OCI-LY7 (cell line): Measurements from ENCODE around the gene SLC16A11. TPM values are rescaled to one million over a fixed set of nuclear protein-coding genes. Genes with fewer than 3 reads are reported as not detected.

Experiments
- BruUV-seq: library from RNA; stranded (reverse); fragments of 400-500 nt; replicated peaks from 2 replicates; lab custom pipeline; 2021; lab: Mats Ljungman, UMichigan
- CTCF ChIA-PET: fragments of 300-600 bp; sonication (Branson Sonifier 250); formaldehyde crosslinking; loops from one replicate; lab custom pipeline; 2022; ENCODE audit warnings: antibody characterized with exemption; ENCODE audit not compliant: unreplicated experiment; lab: Charles Lee
- POLR2A ChIA-PET: fragments of 300-600 bp; sonication (Branson Sonifier 250); formaldehyde crosslinking; loops from one replicate; lab custom pipeline; 2022; ENCODE audit warnings: antibody characterized with exemption; lab: Charles Lee
- DNase-seq: peaks from one replicate; pipeline ENCODE4 v3.0.0-alpha.2; 2015; ENCODE audit warnings: low spot score
- H2AFZ ChIP-seq: fragments of 200-600 bp; sonication (generic), shearing (Covaris generic); 2 replicates; pipeline ENCODE4 v1.6.1; 2014; ENCODE audit warnings: mild to moderate bottlenecking, antibody characterized with exemption, low read length, moderate library complexity
- H3K27ac ChIP-seq: fragments of 200-600 bp; sonication (generic); 2 replicates; pipeline ENCODE4 v1.5.1; 2014; ENCODE audit warnings: mixed run types, low read depth, mild to moderate bottlenecking, moderate library complexity, low read length, inconsistent platforms; ENCODE audit not compliant: poor library complexity, severe bottlenecking
- H3K36me3 ChIP-seq: fragments of 200-600 bp; sonication (generic); 2 replicates; pipeline ENCODE4 v1.6.1; 2014; ENCODE audit warnings: mild to moderate bottlenecking, antibody characterized with exemption, low read length, moderate library complexity, mixed read lengths; ENCODE audit not compliant: insufficient read depth
- H3K4me1 ChIP-seq: fragments of 200-600 bp; sonication (generic); 2 replicates; pipeline ENCODE4 v1.5.1; 2014; ENCODE audit warnings: mild to moderate bottlenecking, low read length; ENCODE audit not compliant: insufficient read depth, poor library complexity, severe bottlenecking
- H3K4me2 ChIP-seq: fragments of 200-600 bp; sonication (generic); 2 replicates; pipeline ENCODE4 v1.6.1; 2014; ENCODE audit warnings: mild to moderate bottlenecking, low read length
- H3K4me3 ChIP-seq: fragments of 200-600 bp; sonication (generic); 2 replicates; pipeline ENCODE4 v1.5.1; 2014; ENCODE audit warnings: mild to moderate bottlenecking, low read depth, low read length; ENCODE audit not compliant: poor library complexity, severe bottlenecking
- H3K79me2 ChIP-seq: fragments of 200-600 bp; sonication (generic); 2 replicates; pipeline ENCODE4 v1.6.1; 2016; ENCODE audit warnings: low read depth, mild to moderate bottlenecking, low read length, moderate library complexity, mixed read lengths; ENCODE audit not compliant: insufficient read depth
- H3K9me2 ChIP-seq: fragments of 200-600 bp; sonication (generic); 2 replicates; pipeline ENCODE4 v1.6.1; 2016; ENCODE audit warnings: mild to moderate bottlenecking, low read length, mixed read lengths; ENCODE audit not compliant: insufficient read depth
- H3K9me3 ChIP-seq: fragments of 200-600 bp; sonication (generic); 2 replicates; pipeline ENCODE4 v1.6.1; 2014; ENCODE audit warnings: mild to moderate bottlenecking, mixed run types, low read length, mixed read lengths
- H4K20me1 ChIP-seq: fragments of 200-600 bp; sonication (generic); 2 replicates; pipeline ENCODE4 v1.6.1; 2014; ENCODE audit warnings: mild to moderate bottlenecking, antibody characterized with exemption, low read length, moderate library complexity, mixed read lengths; ENCODE audit not compliant: insufficient read depth
- CTCF ChIP-seq: fragments of 200-600 bp; sonication (generic); conservative IDR thresholded peaks from 2 replicates; pipeline ENCODE4 v1.5.1; 2014; ENCODE audit warnings: mild to moderate bottlenecking, antibody characterized with exemption, low read length, moderate library complexity, mixed read lengths
- EZH2phosphoT487 ChIP-seq: fragments of 200-600 bp; sonication (generic); IDR thresholded peaks from 2 replicates; pipeline ENCODE4 v1.6.1; 2018; ENCODE audit warnings: low read depth, borderline replicate concordance, mild to moderate bottlenecking, mixed run types, antibody characterized with exemption, low read length, moderate library complexity, mixed read lengths
- intact Hi-C: fragments of 100-400 bp; cut with micrococcal nuclease; formaldehyde crosslinking; loops from one replicate; pipeline ENCODE4 v1.10.0; 2022; ENCODE audit not compliant: unreplicated experiment
- total RNA-seq, 2 experiments: library from RNA; depleted of rRNA in 1 of 2; stranded (reverse); fragments of >200 nt in 1 of 2; shearing (Covaris generic) in 1 of 2; gene quantifications; 2 replicates each; pipeline ENCODE4 v1.2.3, GENCODE V29; 2014 to 2022

The SLC16A11 gene
- total RNA-seq, 2 experiments from 2014 or later = not detected

DNA sequence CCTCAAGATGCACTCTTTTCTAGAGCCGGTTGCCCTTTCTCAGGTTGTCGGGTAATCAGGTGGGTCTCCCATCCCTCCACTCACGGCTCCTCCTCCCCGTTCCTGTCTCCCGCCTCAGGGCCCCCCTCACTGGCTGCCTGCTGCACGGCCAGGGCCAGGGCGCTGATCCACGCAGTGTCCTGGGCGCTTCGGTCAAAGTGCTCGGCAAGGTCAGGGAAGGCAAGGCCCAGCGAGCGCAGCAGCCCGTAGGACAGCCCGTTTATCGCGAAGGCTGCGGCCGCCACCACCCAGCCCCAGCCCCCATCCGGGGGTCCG lies 753 bp downstream of the SLC16A11 start:
- no peak overlapping the region for H3K27ac ChIP-seq
- ChIA-PET CTCF (no interaction called here), POLR2A (no interaction called here)

DNA sequence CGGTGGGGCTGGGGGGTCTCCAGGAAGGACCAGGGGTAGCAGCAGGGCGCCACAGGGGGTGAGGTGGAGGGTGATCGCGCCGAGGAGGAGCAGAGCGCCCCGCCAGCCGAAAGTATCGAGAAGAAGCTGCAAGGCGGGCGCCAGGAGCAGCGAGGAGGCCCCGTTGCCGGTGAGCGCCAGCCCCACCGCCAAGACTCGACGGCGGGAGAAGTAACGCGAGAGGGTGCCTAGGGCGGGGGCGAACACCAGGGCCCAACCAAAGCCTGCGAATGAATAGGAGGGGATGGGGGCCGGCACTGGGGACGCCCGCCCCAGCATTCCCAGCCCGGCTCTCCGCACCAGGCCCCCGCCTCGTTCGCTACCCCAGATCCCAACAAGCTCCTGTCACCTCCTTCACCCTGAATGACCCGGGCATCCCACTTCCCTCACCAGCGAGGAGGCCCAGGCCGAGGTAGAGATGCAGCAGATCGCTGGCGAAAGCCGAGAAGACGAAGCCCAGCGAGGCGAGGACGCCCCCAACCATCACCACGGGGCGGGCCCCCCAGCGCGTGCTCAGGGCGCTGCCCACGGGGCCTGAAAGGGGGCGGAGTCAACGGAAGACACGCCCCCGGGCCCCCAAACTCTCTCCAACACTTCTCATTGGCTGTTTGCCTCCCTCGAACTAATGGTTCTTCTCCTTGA lies 1.3 kb downstream of the SLC16A11 start:
- H3K27ac ChIP-seq = no peak overlapping the region
- H3K79me2 ChIP-seq = no peaks in the 10 kb centered on the region
- H3K9me3 ChIP-seq = no peaks in the 10 kb centered on the region
- intact Hi-C loops = no loop called here
- no peaks in the 10 kb centered on the region for H3K9me2 ChIP-seq
- H4K20me1 ChIP-seq = no peaks in the 10 kb centered on the region
- peaks cover 30% of the 10 kb centered on the region for H3K4me1 ChIP-seq
- no TSS peak for BruUV-seq
- POLR2A ChIA-PET = no interaction called here
- H3K36me3 ChIP-seq = no peaks in the 10 kb centered on the region
- H2AFZ ChIP-seq = no peak overlapping the region
- H3K4me3 ChIP-seq = no peak overlapping the region
- DNase-seq = no peak
- no peak overlapping the region for H3K4me2 ChIP-seq
- CTCF ChIA-PET = no interaction called here
- TF ChIP-seq CTCF (no peak), EZH2phosphoT487 (no peak)

More for the DNA sequence above, 753 bp downstream of the SLC16A11 start:
- Histone ChIP-seq H3K36me3 (no peaks in the 10 kb centered on the region), H3K4me2 (no peak overlapping the region), H4K20me1 (no peaks in the 10 kb centered on the region), H3K9me3 (no peaks in the 10 kb centered on the region), H3K4me1 (peaks cover 30% of the 10 kb centered on the region), H3K79me2 (no peaks in the 10 kb centered on the region), H3K4me3 (no peak overlapping the region), H2AFZ (no peak overlapping the region), H3K9me2 (no peaks in the 10 kb centered on the region)
- intact Hi-C loops = no loop called here
- no peak for DNase-seq
- BruUV-seq = no TSS peak
- TF ChIP-seq EZH2phosphoT487 = no peak
- TF ChIP-seq CTCF = no peak

DNA sequence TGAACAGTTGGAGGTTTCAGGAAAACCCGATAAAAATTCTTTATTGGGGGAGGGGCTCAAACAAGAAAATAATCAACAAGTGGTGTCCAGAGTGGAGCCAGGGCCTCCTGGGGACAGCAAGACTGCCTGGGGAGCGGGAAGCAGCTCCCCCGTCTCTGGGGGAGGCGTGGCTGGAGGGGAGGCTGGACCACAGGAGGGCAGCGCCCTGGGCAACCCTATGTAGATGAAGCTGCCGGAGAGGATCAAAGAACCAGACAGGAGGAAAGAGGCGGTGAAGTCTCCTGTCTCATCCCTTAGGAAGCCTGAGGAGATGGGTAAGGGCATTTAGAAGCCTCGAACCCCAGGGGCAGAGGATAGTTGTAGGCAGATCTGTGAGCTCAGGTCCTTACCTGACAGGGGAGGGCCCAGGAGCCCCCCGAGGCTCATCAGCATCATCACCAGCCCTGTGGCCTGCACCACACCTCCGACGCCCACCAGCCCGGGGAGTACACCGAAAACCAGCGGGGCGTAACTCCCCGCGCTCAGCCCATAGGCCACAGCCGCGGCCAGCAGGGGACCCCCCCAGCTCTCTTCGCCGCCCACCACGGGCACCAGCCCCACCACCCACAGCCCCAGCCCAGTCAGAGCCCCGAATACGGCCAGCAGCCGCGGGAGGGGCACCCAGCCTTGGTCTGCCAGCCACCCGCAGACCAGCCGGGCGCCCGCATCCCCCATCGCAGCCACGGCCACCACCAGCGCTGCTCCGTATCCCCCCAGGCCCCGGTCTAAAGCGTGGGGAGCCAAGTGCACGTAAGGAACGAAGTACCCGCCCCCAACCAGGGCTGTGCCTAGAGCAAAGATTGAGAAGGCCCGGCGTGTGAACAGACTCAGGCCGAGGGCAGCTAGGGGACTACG lies 2.0 kb downstream of the SLC16A11 start:
- POLR2A ChIA-PET = no interaction called here
- Histone ChIP-seq H3K36me3 (no peaks in the 10 kb centered on the region), H3K9me2 (no peaks in the 10 kb centered on the region), H3K27ac (no peak overlapping the region), H3K9me3 (no peaks in the 10 kb centered on the region), H3K4me2 (no peak overlapping the region), H3K4me3 (no peak overlapping the region), H3K4me1 (peaks cover 30% of the 10 kb centered on the region), H2AFZ (no peak overlapping the region), H3K79me2 (peaks cover 2% of the 10 kb centered on the region; the same call in 1 of the 2 replicates), H4K20me1 (no peaks in the 10 kb centered on the region)
- TF ChIP-seq EZH2phosphoT487 (no peak), CTCF (no peak)
- DNase-seq = no peak
- intact Hi-C loops = no loop called here
- no TSS peak for BruUV-seq
- CTCF ChIA-PET = no interaction called here
